Fibroblast of skin of right quadriceps (primary cell): ENCODE results near the gene CARD9.
"Not testable (repeated sequence)": the region's sequence is repeated elsewhere in the genome, so short reads cannot be mapped to it uniquely, and the experiment has no call there.

Experiments used
- DNase-seq: peaks from one replicate; pipeline ENCODE4 v3.0.0-alpha.2; 2013

The CARD9 gene

DNA sequence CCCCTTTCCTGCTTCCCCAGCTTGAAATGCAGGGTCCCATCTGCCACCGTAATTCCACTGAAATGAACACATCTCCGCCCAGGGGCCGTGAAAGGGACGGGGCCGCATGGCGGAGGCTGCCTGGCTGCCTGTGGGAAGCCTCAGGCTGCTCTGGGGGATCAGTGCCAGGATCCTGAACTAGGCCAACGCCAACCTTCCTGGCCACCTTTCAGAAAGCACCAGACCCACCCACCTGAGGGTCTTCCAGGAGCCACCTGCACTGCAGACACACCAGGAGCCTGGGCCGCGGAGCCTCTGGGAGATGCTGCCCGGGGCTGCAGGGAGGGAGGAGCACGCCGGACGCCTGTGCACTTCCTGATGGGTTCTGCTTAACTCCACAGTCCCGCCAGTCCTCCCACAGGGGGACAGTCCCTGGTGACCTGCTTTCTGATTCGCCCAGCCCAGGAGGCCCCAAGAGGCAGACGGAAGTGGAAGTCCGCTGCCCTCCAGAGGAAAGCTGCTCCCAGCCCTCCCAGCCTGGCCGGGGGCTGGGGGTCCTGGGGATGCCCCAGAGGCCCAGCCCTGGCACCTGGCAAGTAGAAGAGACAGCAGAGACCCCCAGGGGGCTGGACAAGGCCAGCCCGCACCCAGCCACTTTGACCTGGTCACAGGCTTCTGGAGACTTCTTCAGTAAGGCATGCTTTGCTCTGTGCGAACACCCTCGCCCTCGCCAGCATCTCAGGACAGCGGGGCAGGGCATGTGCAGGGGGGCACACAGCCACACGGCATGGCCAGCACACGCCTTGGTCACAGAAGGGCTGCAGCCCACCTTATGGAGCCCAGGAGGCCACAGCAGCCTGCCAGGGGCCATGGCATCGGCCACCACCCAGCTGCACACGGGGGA is at the start of gene CARD9:
Gene CARD9, minus strand, starts transcription at position 370 of the 883 bp plus-strand sequence. CDS start 1,591 bp downstream, outside the sequence.
- DNase-seq, result no peak

GRCh38 chr9:136422876-136423275 is 49.4 kb upstream of the CARD9 start:
- DNase-seq, result no peak

- DNase-seq, result no peak
Observed at GRCh38 chr9:136421791-136422190, 48.3 kb upstream of the CARD9 start.

DNA sequence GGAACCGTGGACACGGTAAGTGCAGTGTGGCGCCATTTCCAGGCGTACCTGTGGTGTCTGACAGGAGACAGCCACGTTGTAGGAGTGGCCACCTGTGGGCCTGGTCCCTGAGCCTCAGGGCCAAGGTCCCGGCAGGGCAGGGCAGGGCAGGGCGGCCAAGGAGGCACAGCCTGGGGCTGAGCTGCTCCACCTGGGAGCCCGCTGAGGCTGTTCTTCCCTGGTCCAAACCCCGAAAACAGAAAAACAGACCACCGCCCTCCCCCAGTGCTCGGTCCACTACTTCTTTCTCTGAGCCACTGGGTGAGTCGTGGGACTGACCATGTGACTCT is 45.6 kb upstream of the CARD9 start:
- no peak for DNase-seq

- no peak for DNase-seq
Observed at GRCh38 chr9:136418182-136419091, 45.0 kb upstream of the CARD9 start.

- DNase-seq, result no peak
Observed at GRCh38 chr9:136416914-136417313, 43.4 kb upstream of the CARD9 start.

- no peak for DNase-seq
Observed at GRCh38 chr9:136416427-136416826, 43.0 kb upstream of the CARD9 start.

GRCh38 chr9:136412962-136413361 is 39.5 kb upstream of the CARD9 start:
- no peak for DNase-seq

DNA sequence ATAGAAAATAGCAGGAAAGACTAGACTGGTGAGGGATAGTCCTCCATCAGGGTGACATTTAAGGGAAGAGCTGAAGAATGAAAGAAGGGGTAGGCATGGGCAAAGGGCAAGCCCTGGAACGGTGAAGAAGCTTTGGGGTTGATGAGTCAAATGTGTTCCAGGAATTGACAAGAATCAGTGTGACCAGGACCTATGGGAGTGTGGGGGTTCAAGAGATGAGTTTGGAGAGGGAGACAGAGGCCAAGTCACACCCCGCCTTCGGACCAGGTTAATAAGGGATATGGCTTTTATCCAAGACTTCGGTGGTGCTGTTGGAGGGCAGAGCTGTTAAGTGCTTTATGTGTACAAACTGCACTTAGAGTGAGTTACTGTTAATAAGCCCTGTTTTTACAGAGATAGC is 37.9 kb upstream of the CARD9 start:
- DNase-seq, result no peak

DNA sequence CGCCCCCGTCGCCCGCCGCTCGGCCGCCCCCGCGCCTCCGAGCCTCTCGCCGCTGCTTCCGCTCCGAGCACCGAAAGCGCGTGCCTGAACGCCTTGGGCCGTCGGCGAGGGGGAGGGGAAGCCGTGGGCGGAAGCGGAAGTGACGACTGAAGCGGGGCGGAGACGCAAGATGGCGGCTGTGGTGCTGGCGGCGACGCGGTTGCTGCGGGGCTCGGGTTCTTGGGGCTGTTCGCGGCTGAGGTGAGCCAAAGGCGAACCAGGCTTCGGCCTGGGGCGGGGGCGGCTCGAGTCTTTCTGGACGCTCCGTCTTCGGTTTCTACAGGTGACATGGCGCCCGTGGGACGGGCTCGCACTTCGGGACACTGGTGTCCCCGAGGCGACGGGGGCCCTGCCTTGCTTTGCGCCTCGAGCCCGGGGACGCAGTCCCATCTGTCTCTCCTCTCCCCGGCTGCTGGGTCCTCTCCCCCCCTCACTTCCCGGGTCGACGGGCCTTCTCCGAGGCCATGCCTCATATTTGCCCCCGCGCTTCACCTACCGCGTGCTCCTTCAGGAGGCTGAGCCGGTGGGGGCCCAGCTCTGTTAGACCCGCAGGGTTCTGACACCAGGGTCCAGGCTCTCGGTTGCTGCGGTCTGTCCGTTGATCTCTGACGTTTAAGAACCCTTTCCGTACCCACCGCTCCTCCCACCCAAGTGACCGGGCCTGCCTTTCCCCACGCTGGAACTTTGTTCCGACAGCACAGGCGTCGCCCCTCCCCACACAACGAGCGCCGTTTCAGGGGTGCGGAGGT is 37.2 kb upstream of the CARD9 start, which contains the start of the genes ENTR1 and PMPCA:
Gene ENTR1, minus strand, starts transcription at position 115 of the 788 bp plus-strand sequence. CDS start 217 bp downstream, outside the sequence.
Gene PMPCA, plus strand, starts transcription at position 159 of the 788 bp plus-strand sequence. Its CDS starts 11 bp downstream, at position 170.
- DNase-seq, result peak; percentile 85

GRCh38 chr9:136409557-136410455 is 36.3 kb upstream of the CARD9 start:
- peak; percentile 35 for DNase-seq

- no peak for DNase-seq
Observed at GRCh38 chr9:136407911-136408310, 34.4 kb upstream of the CARD9 start.

DNA sequence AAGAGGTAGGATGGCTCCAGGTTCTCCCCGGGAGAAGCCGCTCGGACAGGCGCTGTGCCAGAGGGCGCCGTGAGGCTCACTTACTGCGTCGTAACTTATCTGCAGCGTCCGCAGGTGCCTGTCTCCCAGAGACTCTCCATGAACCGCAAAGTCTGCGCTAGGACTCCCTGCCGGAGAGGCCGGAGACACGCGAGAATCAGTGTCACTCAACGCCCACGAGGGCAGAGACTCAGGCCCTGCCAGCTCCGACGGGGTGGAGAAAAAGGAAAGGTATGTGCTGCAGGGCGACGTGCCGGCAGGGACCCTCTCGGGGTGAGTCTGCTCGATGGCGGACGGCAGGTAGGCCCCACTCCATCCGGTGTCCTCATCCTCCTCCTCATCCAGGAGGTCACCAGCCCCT is 33.6 kb upstream of the CARD9 start:
- not testable (repeated sequence) for DNase-seq

- DNase-seq, result not testable (repeated sequence)
Observed at GRCh38 chr9:136405904-136406303, 32.4 kb upstream of the CARD9 start.

DNA sequence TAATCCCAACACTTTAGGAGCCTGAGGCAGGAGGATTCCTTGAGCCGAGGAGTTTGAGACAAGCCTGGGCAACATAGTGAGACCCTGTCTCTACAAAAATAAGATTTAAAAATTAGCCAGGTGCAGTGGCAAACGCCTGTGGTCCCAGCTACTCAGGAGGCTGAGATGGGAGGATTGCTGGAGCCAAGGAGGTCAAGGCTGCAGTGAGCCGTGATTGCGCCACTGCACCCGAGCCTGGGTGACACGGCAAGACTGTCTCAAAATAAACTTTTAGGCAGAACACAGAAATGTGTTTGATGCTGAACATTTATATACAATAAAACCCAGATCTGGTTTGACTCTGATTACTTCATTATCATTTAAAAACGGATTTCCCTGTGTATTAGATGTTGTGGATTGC is 32.0 kb upstream of the CARD9 start:
- no peak for DNase-seq

GRCh38 chr9:136404801-136405136 is 31.3 kb upstream of the CARD9 start:
- no peak for DNase-seq

- DNase-seq, result no peak
Observed at GRCh38 chr9:136403915-136404800, 30.7 kb upstream of the CARD9 start.

- no peak for DNase-seq
Observed at GRCh38 chr9:136403538-136403914, 30.1 kb upstream of the CARD9 start.

DNA sequence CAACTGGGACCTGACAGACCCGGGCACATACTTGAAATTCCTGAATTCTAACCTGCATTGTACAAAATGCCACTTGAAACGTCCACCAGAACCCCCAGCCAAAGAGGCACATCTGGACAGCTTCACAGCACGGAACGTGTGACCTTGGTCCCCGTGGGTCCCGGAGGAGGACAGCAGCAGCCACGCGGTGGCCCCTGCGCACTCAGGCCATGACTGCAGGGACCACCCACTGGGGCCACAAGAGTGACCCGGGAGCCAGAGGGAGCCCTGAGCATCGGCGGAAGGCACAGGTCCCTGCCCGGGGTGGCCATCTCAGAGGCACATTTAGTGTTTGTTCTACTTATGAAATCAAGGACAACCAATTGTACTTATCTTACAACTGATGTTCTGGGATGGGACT is 28.6 kb upstream of the CARD9 start:
- no peak for DNase-seq

DNA sequence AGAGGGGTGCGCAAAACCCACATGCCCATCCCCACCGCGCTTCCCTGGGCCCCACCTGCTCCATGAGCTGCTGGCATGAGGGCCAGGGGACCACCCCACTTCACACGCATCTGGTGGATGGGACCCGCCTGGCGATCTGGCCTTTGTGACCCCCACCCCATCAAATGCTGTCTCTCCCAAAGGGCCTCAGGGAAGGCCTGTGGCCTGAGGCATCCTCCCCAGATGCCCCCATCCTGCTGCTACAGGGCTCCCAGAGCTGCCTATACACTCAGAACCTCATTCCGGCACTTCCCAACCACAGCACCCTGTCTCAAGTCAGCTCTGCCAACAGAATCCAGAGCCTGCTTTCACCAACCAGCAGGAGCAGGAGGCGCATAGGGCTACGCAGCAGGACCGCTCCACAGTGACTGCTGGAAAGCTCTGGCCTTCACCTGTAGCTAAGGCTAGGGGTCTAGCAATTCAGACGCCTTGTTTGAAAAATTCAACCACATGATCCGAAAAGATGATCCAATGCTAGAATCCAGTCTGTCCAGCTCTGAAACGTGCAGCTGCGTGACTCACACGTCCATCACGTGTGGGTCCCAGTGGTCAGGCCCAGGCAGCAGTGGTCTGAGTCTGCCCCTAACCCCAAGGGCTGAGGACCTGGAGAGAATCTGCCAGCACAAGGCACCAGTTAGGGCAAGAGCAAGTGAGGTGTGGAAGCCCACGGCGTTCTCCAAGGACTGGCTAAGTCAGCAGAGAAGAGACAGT is 27.9 kb upstream of the CARD9 start:
- no peak for DNase-seq
